Measurements from ENCODE around the gene DCLK1.

DNA sequence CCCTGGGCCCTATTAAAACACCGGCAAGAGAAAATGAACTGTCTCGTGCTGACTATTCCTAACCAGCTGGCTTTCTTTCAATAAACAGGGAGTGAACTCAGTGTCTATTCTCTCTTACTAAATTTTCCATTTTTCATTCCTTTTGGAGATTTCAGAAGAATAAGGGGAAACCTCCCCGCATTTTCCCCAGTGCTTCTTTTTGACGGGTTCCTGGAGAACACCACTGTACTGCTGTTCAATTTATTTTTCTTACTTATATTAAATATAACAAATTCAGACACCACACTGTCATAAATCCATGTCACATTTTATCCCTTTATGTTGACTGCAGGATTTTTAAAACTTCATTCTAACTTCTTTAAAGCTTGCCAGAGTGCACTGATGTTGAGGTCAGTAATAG, 75.8 kb downstream of the DCLK1 start:
- TF ChIP-seq, protein P1, sequence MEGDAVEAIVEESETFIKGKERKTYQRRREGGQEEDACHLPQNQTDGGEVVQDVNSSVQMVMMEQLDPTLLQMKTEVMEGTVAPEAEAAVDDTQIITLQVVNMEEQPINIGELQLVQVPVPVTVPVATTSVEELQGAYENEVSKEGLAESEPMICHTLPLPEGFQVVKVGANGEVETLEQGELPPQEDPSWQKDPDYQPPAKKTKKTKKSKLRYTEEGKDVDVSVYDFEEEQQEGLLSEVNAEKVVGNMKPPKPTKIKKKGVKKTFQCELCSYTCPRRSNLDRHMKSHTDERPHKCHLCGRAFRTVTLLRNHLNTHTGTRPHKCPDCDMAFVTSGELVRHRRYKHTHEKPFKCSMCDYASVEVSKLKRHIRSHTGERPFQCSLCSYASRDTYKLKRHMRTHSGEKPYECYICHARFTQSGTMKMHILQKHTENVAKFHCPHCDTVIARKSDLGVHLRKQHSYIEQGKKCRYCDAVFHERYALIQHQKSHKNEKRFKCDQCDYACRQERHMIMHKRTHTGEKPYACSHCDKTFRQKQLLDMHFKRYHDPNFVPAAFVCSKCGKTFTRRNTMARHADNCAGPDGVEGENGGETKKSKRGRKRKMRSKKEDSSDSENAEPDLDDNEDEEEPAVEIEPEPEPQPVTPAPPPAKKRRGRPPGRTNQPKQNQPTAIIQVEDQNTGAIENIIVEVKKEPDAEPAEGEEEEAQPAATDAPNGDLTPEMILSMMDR (IDR thresholded peaks at IDR 0.05), result no peak
- no peak for TF ChIP-seq POLR2A (IDR thresholded peaks at IDR 0.05)

All from adrenal gland (tissue), 5 donors.